GM19043 (cell line): Measurements from ENCODE around the gene MARCKSL1.
A peak's percentile ranks its signal among the peaks of the same experiment; 100 is the strongest.
"Not testable (repeated sequence)": the region's sequence is repeated elsewhere in the genome, so short reads cannot be mapped to it uniquely, and the experiment has no call there.

Experiments used
- ATAC-seq: cut with Tn5 transposase; IDR thresholded peaks from one replicate; pipeline ENCODE4 v1.9.1; 2021; ENCODE audit warnings: low read depth; ENCODE audit not compliant: unreplicated experiment

Gene MARCKSL1

GRCh38 chr1:32334274-32334861 is 1.7 kb downstream of the MARCKSL1 start:
- ATAC-seq: no peak

GRCh38 chr1:32333251-32333963 is 2.6 kb downstream of the MARCKSL1 start:
- ATAC-seq: no peak

DNA sequence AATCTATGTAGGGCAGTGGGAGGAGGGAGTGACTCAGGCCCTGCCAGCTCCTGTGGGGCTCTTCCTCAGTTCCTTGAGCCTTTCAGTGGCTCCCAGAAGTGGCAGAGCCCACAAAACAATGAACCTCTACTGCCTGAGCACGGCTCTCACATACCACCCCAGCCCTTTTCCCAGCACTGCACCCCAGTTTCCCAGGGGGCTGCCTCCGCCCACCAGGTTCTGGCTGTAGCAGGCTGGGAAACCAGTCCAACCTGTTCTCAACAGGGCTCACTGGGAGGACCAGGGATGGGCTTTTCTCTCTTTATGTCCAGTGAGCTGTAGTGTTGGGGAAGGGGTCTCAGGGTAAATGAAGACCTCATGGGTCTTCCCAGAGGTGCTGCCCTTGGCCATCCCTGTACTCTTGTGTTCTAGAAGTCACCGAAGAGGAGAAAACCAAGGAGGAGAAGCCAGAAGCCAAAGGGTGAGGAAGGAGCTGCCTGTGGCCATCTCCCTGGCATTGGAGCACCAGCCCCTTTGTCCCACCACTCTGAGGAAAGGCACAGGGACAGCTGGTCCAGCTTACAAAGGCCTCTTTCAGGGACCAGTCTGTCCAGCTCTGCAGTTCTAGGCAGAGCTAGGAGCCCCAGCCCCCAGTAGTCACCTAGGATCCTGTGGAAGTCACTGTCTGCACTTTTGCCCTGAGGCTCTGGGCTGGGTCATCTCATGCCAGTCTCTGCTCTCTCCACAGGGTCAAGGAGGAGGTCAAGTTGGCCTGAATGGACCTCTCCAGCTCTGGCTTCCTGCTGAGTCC is 3.5 kb downstream of the MARCKSL1 start:
- no peak for ATAC-seq

DNA sequence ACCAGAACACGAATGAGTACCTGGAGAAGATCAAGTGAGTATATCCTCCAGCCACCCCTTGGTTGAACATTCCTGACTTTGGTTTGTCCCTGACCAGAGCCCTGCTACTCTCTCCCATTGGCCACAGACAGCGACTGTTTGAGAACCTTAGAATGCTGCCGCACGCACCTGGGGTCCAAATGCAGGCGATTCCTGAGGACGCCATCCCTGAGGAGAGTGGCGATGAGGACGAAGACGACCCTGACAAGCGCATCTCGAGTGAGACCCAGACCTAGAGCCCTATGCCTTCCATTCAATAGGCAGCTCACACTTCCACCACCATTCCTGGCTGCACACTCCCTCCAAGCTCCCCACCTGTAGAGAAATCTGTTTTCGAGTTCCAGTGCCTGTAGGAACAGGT is 4.5 kb downstream of the MARCKSL1 start:
- ATAC-seq: no peak

GRCh38 chr1:32330558-32331151 is 5.4 kb downstream of the MARCKSL1 start:
- no peak for ATAC-seq

GRCh38 chr1:32329931-32330466 is 6.0 kb downstream of the MARCKSL1 start:
- no peak for ATAC-seq

DNA sequence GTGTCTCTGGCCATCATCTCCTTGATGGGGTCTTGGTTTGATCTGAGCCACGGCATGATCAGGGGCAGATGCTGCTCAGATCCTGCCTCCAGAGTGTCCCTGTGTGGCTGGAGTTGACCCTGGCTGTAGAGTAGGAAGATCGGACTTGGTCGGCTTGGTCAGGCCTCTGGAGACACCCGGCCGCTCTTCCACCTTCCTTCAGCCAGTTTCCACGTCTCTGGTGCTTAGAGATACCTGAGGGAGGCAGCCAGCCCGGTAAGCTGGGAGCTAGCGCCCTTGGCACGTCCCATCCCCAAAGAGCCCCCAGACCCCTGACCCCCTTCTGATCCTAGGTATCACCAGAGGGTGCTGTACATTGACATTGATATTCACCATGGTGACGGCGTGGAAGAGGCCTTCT is 8.8 kb downstream of the MARCKSL1 start:
- no peak for ATAC-seq

- ATAC-seq: no peak
These were observed 14.2 kb downstream of the MARCKSL1 start for GRCh38 chr1:32321712-32322291.

DNA sequence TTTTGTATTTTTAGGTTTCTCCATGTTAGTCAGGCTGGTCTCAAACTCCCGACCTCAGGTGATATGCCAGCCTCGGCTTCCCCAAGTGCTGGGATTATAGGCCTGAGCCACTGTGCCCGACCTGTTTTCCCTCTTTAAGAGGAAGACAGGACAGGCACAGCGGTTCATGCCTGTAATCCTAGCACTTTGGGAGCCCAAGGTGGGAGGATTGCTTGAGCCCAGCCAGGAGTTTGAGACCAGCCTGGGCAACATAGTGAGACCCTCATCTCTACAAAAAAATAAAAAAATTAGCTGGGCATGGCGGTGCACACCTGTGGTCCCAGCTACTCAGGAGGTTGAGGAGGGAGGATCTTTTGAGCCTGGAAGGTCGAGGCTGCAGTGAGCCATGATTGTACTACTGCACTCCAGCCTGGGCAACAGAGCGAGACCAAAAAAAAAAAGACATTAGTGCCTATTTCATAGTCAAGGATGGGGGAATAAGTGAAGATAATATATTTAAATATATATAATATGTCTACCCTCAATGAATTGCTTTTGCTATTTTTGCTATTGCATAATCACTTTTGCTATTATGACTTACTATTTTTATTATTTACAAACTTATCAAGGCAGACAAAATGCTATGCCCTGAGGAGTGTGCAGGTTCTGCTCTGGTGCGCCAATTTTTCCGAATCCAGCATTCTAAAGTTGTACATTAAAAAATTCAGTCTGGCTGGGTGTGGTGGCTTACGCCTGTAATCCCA is 17.7 kb downstream of the MARCKSL1 start:
- ATAC-seq: no peak

DNA sequence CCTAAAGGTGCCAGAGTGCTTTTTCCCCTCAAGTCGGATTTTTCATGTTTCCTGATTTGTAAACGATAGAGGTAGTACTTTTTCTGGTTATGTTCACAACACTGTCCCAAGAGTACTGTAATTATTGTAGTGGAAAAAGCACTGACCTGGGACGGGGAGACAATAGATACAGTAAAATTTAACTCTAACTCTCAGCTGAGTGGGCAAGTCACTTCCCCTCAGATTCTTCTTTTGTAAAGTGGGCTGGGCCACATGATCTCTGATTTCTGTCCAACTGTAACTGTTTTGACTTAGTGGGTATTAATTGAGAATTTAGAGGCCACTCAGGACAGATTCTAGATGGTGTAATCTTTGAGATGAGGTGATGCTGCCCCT is 19.1 kb downstream of the MARCKSL1 start:
- peak; percentile 39 for ATAC-seq

DNA sequence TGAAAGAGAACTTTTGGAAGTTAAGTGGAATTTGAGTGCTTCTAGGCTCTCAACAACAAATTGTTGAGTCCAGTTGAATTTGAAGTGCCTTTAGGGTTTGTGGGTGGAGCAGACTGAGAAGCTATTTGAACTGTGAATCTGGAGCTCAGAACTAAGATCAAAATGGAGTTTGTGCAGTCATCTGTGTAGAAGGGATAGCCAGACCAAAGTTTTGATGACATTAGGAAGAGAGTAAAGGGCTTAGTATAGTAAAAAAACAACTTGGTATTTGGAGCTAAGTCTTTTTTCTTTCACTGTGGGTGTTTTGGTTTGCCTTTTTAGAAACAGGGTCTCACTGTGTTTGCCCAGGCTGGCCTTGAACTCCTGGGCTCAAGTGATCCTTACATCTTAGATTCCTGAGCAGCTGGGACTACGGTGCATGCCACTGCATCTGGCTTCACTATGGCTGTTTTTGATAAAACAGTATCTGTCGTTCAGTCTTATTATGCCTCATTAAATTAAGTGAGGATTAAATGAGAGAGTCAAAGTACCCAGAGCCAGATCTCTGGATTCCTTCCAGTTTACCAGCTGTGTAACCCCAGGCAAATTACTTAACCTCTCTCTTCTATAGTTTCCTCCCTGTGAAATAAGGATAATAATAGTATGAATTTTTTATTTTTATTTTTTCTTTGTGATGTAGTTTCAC is 24.2 kb downstream of the MARCKSL1 start:
- no peak for ATAC-seq

- no peak for ATAC-seq
These were observed 26.1 kb downstream of the MARCKSL1 start for GRCh38 chr1:32309960-32310359.

DNA sequence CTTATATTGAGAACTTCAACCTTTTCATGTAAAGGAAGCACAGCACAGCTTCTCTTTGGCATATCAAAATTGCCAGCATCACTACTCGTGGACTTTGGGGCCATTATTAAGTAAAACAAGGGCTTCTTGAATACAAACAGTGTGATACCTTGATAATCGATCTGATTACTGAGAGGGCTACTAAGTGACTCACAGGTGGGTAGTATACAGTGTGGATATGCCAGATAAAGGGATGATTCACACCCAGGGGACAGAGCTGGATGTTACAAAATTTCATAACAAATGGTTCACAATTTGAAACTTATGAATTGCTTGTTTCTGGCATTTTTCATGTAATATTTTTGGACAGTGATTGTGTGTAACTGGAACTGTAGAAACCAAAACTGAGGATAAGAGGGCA is 28.7 kb downstream of the MARCKSL1 start:
- ATAC-seq: no peak

- ATAC-seq: no peak
These were observed 30.7 kb downstream of the MARCKSL1 start for GRCh38 chr1:32305310-32305709.

DNA sequence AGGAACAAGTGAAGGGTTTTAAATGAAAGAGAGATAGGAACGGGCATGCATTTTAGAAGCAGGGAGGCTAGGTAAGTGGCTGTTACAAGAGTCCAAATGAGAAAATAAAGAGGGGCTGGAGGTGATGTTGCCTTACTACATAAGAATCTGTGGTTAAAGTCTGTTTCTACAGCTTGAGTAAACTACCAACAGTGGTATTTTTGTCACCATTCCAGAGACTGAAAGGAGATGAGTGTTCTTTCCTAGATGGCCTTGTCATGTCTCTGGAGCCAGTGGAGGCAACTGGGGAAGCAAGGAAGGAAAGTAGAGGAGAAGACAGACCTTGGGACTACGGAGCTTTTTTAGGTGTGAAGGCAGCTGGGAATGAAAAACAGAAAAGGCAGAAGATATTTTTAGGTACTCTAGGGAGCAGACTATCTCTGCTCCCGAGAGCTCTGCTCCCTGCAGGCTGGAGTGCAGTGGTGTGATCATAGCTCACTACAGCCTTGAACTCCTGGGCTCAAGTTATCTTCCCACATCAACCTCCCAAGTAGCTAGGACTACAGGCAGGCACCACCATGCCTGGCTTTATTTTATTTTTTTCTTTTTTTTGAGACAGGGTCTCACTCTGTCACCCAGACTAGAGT is 31.9 kb downstream of the MARCKSL1 start:
- ATAC-seq: no peak

DNA sequence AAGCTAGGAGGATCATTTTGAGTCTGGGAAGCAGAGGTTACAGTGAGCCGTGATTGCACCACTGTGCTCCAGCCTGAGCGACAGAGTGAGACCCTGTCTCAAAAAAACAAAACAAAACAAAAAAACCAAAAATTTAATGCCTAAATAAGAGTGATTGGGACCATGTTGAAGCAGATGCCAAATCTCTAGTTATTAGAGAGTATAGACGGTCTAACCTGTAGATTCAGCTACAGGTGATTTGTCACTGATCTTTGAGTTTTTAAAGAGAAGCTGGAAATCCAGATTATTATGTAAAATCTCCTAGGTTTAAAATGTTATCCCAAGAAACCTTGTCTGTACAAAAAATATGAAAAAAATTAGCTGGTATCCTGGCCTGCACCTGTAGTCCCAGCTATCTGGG is 32.7 kb downstream of the MARCKSL1 start:
- no peak for ATAC-seq

DNA sequence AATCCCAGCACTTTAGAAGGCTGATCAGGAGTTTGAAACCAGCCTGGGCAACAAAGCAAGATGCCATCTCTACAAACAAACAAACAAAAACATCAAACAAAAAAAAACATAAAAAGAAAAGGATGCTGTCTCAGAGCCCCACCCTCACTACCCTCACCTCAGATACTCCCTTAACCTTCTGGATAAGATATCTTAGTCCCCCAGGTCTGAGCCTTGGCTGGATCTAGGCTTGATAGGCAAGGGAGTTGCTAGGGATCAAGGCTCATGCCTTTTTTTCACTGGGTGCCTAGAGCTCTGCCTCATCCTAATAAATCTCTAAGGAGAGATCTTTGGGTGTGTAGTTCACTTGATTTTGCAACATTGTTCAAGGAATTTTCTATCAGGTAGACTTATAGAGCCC is 36.7 kb downstream of the MARCKSL1 start:
- no peak for ATAC-seq

DNA sequence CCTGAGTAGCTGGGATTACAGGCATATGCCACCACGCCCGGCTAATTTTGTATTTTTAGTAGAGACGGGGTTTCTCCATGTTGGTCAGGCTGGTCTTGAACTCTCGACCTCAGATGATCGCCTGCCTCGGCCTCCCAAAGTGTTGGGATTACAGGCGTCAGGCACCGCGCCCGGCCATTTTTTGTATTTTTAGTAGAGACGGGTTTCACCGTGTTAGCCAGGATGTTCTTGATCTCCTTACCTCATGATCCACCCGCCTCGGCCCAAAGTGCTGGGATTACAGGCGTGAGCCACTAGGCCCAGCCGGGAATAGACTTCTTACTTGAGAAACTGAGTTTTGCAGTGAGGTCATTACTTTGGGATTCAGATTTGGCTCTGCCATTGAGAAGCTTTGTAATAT is 37.8 kb downstream of the MARCKSL1 start:
- ATAC-seq: not testable (repeated sequence)
